ENCODE data around the gene SLC11A2. TPM values are rescaled to one million over a fixed set of nuclear protein-coding genes. Genes with fewer than 3 reads are reported as not detected.
A peak's percentile ranks its signal among the peaks of the same experiment; 100 is the strongest.

Gene SLC11A2
- total and polyA plus RNA-seq, 2 experiments from 2014 or later, result 44.3 to 63.8 TPM

DNA sequence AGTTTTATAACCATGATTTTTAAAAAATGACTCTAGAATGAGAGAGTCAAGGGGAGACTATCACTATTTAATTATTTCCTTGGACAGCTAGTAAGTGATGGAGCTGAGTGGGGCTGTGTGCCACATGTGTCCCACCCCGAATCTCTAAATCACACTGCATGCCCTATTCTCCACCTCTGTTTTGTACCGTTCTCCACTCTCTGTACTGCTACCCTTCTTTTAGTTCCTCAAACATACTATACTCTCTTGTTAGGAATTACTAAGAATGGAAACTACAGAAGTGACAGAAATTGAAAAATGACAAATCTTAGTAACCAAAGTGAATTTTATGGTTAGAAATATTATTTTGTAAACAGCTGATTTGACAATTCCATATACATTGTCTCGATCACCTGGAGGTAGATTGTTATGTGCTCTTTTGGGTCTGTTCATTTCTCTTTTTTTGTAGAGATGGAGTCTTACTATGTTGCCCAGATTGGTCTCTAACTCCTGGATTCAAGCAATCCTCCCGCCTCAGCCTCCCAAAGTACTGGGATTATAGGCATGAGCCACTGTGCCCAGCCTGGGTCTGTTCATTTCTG, 35.9 kb downstream of the SLC11A2 start:
- no peaks in the 10 kb centered on the region for H3K9me3 ChIP-seq (ENCODE audit: low read depth)
- DNase-seq (ENCODE audit: low spot score), result no peak
- no peak overlapping the region for H3K27ac ChIP-seq
- H2AFZ ChIP-seq, result no peak overlapping the region
- no peaks in the 10 kb centered on the region for H3K27me3 ChIP-seq
- peaks cover 5% of the 10 kb centered on the region for H3K36me3 ChIP-seq (replicated peaks; ENCODE audit: insufficient read depth, low read depth)
- 94% methylated on average over 4 of the region's 4 CpGs for WGBS (ENCODE audit: low lambda C conversion rate, missing lambda C conversion rate)
- H3K79me2 ChIP-seq, result no peaks in the 10 kb centered on the region
- no peak overlapping the region for H3K4me2 ChIP-seq
- H3K4me1 ChIP-seq (ENCODE audit: insufficient read depth), result peaks cover 13% of the 10 kb centered on the region
- H3K9me2 ChIP-seq (replicated peaks; ENCODE audit: insufficient read depth), result no peaks in the 10 kb centered on the region
- no peak overlapping the region for H3K4me3 ChIP-seq
- H4K20me1 ChIP-seq (ENCODE audit: insufficient read depth, poor library complexity, severe bottlenecking), result no peaks in the 10 kb centered on the region
- TF ChIP-seq EZH2 (IDR thresholded peaks at IDR 0.05; ENCODE audit: borderline replicate concordance), result no peak
- TF ChIP-seq, protein P1, sequence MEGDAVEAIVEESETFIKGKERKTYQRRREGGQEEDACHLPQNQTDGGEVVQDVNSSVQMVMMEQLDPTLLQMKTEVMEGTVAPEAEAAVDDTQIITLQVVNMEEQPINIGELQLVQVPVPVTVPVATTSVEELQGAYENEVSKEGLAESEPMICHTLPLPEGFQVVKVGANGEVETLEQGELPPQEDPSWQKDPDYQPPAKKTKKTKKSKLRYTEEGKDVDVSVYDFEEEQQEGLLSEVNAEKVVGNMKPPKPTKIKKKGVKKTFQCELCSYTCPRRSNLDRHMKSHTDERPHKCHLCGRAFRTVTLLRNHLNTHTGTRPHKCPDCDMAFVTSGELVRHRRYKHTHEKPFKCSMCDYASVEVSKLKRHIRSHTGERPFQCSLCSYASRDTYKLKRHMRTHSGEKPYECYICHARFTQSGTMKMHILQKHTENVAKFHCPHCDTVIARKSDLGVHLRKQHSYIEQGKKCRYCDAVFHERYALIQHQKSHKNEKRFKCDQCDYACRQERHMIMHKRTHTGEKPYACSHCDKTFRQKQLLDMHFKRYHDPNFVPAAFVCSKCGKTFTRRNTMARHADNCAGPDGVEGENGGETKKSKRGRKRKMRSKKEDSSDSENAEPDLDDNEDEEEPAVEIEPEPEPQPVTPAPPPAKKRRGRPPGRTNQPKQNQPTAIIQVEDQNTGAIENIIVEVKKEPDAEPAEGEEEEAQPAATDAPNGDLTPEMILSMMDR (IDR thresholded peaks at IDR 0.05; ENCODE audit: poor library complexity), result no peak
- no peak for TF ChIP-seq EZH2phosphoT487 (IDR thresholded peaks at IDR 0.05; ENCODE audit: low read depth, severe bottlenecking, unreplicated experiment)

DNA sequence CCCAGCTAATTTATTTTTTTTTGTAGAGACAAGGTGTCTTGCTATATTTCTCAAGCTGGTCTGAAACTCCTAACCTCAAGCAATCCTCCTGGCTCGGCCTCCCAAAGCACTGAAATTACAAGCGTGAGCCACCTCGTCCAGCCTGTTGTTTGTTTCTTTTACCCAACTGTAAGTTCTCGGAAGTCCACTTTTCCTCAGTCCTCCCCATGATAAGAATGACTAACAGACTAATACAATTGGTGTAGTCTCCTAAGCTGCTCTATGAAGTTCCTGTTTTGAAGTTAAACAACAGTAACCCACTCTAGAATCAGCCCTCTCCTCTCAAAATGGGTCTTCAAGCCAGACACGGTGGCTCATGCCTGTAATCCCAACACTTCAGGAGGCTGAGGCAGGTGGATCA, 37.3 kb downstream of the SLC11A2 start:
- TF ChIP-seq, protein P1 (IDR thresholded peaks at IDR 0.05; ENCODE audit: poor library complexity), result no peak
- TF ChIP-seq EZH2 (IDR thresholded peaks at IDR 0.05; ENCODE audit: borderline replicate concordance) (no peak), EZH2phosphoT487 (IDR thresholded peaks at IDR 0.05; ENCODE audit: low read depth, severe bottlenecking, unreplicated experiment) (no peak)
- Histone ChIP-seq H3K9me3 (ENCODE audit: low read depth) (no peaks in the 10 kb centered on the region), H3K27ac (no peak overlapping the region), H3K4me3 (no peak overlapping the region), H3K27me3 (no peaks in the 10 kb centered on the region), H3K79me2 (no peaks in the 10 kb centered on the region), H3K4me1 (ENCODE audit: insufficient read depth) (peaks cover 13% of the 10 kb centered on the region), H2AFZ (no peak overlapping the region), H3K9me2 (replicated peaks; ENCODE audit: insufficient read depth) (no peaks in the 10 kb centered on the region), H3K36me3 (replicated peaks; ENCODE audit: insufficient read depth, low read depth) (peaks cover 5% of the 10 kb centered on the region), H4K20me1 (ENCODE audit: insufficient read depth, poor library complexity, severe bottlenecking) (no peaks in the 10 kb centered on the region), H3K4me2 (no peak overlapping the region)
- no peak for DNase-seq (ENCODE audit: low spot score)
- whole genome bisulfite sequencing (ENCODE audit: low lambda C conversion rate, missing lambda C conversion rate), result 97% methylated on average over 5 of the region's 5 CpGs

DNA sequence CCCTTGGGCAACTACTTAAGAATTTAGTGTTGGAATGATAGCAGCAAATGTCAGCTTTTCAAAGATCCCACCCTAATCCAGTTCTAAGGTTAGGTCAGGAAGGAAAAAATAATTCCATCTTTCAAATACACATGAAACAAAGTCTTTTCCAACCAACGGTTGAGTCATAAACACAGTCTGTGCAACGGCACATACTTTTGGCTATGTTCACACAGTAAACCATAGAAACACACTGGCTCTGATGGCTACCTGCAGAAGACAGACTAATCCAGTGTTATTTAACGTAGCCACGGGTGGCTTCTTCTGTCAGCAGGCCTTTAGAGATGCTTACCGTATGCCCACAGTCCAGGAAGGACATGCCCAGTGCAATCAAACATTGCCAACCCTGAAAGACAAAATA, 38.1 kb downstream of the SLC11A2 start:
- no peaks in the 10 kb centered on the region for H3K9me3 ChIP-seq (ENCODE audit: low read depth)
- no peak for DNase-seq (ENCODE audit: low spot score)
- H3K4me3 ChIP-seq, result peak overlapping the region; percentile 2
- no peak overlapping the region for H2AFZ ChIP-seq
- H3K79me2 ChIP-seq, result no peaks in the 10 kb centered on the region
- H4K20me1 ChIP-seq (ENCODE audit: insufficient read depth, poor library complexity, severe bottlenecking), result no peaks in the 10 kb centered on the region
- H3K27ac ChIP-seq, result peak overlapping the region; percentile 62
- H3K4me1 ChIP-seq (ENCODE audit: insufficient read depth), result peaks cover 13% of the 10 kb centered on the region
- no peaks in the 10 kb centered on the region for H3K27me3 ChIP-seq
- 67% methylated on average over 5 of the region's 5 CpGs for WGBS (ENCODE audit: low lambda C conversion rate, missing lambda C conversion rate)
- peaks cover 5% of the 10 kb centered on the region for H3K36me3 ChIP-seq (replicated peaks; ENCODE audit: insufficient read depth, low read depth)
- TF ChIP-seq EZH2 (IDR thresholded peaks at IDR 0.05; ENCODE audit: borderline replicate concordance) (no peak), EZH2phosphoT487 (IDR thresholded peaks at IDR 0.05; ENCODE audit: low read depth, severe bottlenecking, unreplicated experiment) (no peak)
- TF ChIP-seq, protein P1 (IDR thresholded peaks at IDR 0.05; ENCODE audit: poor library complexity), result no peak
- peak overlapping the region; percentile 59 for H3K4me2 ChIP-seq
- no peaks in the 10 kb centered on the region for H3K9me2 ChIP-seq (replicated peaks; ENCODE audit: insufficient read depth)
